Mucosa of rectum (tissue), 2 donors: ENCODE results near the gene VSIR.

Source experiments
- H3K27ac ChIP-seq, 2 donors: one replicate each; pipeline ENCODE4 v1.7.0; 2013; ENCODE audit warnings: inconsistent platforms in 2 of 2, low read depth in 2 of 2, low read length in 2 of 2
- H3K27me3 ChIP-seq, 2 donors: one replicate each; pipeline ENCODE4 v1.7.0; 2013; ENCODE audit warnings: low read length in 2 of 2; ENCODE audit not compliant: control insufficient read depth in 2 of 2, insufficient read depth in 2 of 2
- H3K36me3 ChIP-seq, 2 donors: one replicate each; pipeline ENCODE4 v1.7.0; 2013; ENCODE audit warnings: low read length in 2 of 2; ENCODE audit not compliant: control insufficient read depth in 2 of 2, insufficient read depth in 2 of 2
- H3K4me1 ChIP-seq, 2 donors: one replicate each; pipeline ENCODE4 v1.7.0; 2013; ENCODE audit warnings: low read length in 2 of 2, mild to moderate bottlenecking in 1 of 2; ENCODE audit not compliant: control insufficient read depth in 2 of 2, insufficient read depth in 2 of 2
- H3K4me3 ChIP-seq, 2 donors: one replicate each; pipeline ENCODE4 v1.7.0; 2013; ENCODE audit warnings: low read length in 2 of 2
- H3K9ac ChIP-seq, 2 donors: one replicate each; pipeline ENCODE4 v1.7.0; 2013; ENCODE audit warnings: low read length in 2 of 2, low read depth in 1 of 2, mild to moderate bottlenecking in 1 of 2
- H3K9me3 ChIP-seq, 2 donors: one replicate each; pipeline ENCODE4 v1.7.0; 2013; ENCODE audit warnings: low read length in 2 of 2; ENCODE audit not compliant: control insufficient read depth in 2 of 2
- donor health status: healthy.
- donor health status: Normal muscosa, but diverticular disease.

Gene VSIR

GRCh38 chr10:71771821-71772617 is 1.3 kb downstream of the VSIR start:
- H3K9me3 ChIP-seq, result no peaks in the 10 kb centered on the region
- peak overlapping the region; percentile 97 for H3K27ac ChIP-seq
- peak overlapping the region; percentile 86 to 92 for H3K4me3 ChIP-seq
- H3K9ac ChIP-seq, result peak overlapping the region; percentile 96
- H3K36me3 ChIP-seq, result no peaks in the 10 kb centered on the region
- no peaks in the 10 kb centered on the region for H3K27me3 ChIP-seq
- peaks cover 67 to 71% of the 10 kb centered on the region in 2 donors for H3K4me1 ChIP-seq

- Histone ChIP-seq H3K27me3 (no peaks in the 10 kb centered on the region), H3K9ac (peak overlapping the region; percentile 28 to 96), H3K4me1 (peaks cover 72 to 75% of the 10 kb centered on the region in 2 donors)
Observed at GRCh38 chr10:71771204-71771603, 2.1 kb downstream of the VSIR start.

GRCh38 chr10:71770789-71771188 is 2.5 kb downstream of the VSIR start:
- Histone ChIP-seq H3K4me3 (peak overlapping the region; percentile 19 to 92), H3K9ac (peak overlapping the region; percentile 28 to 96), H3K4me1 (peaks cover 76 to 79% of the 10 kb centered on the region in 2 donors), H3K9me3 (no peaks in the 10 kb centered on the region), H3K27me3 (no peaks in the 10 kb centered on the region), H3K36me3 (peaks cover 1 to 3% of the 10 kb centered on the region in 2 donors), H3K27ac (peak overlapping the region; percentile 97)

More at GRCh38 chr10:71771204-71771603, 2.1 kb downstream of the VSIR start:
- H3K36me3 ChIP-seq, result peaks cover 0 to 3% of the 10 kb centered on the region in 2 donors
- peak overlapping the region; percentile 97 for H3K27ac ChIP-seq
- peak overlapping the region; percentile 19 to 92 for H3K4me3 ChIP-seq
- H3K9me3 ChIP-seq, result no peaks in the 10 kb centered on the region

GRCh38 chr10:71770255-71770654 is 3.1 kb downstream of the VSIR start:
- Histone ChIP-seq H3K9me3 (no peaks in the 10 kb centered on the region), H3K36me3 (peaks cover 2 to 3% of the 10 kb centered on the region in 2 donors), H3K4me3 (peak overlapping the region; percentile 6 to 92), H3K27me3 (no peaks in the 10 kb centered on the region), H3K4me1 (peaks cover 78 to 83% of the 10 kb centered on the region in 2 donors), H3K9ac (peak overlapping the region in 1 of 2 donors; percentile 74), H3K27ac (peak overlapping the region; percentile 97)

- no peaks in the 10 kb centered on the region for H3K27me3 ChIP-seq
- no peaks in the 10 kb centered on the region for H3K9me3 ChIP-seq
- peak overlapping the region; percentile 97 for H3K27ac ChIP-seq
- peaks cover 85 to 88% of the 10 kb centered on the region in 2 donors for H3K4me1 ChIP-seq
- H3K36me3 ChIP-seq, result peaks cover 2 to 8% of the 10 kb centered on the region in 2 donors
- peak overlapping the region; percentile 34 to 92 for H3K4me3 ChIP-seq
- peak overlapping the region; percentile 29 to 74 for H3K9ac ChIP-seq
Observed at GRCh38 chr10:71769279-71769823, 4.0 kb downstream of the VSIR start.

- Histone ChIP-seq H3K4me3 (peak overlapping the region; percentile 28 to 45), H3K9ac (peak overlapping the region; percentile 65 to 74), H3K4me1 (peaks cover 75 to 77% of the 10 kb centered on the region in 2 donors), H3K27me3 (no peaks in the 10 kb centered on the region), H3K36me3 (peaks cover 2 to 15% of the 10 kb centered on the region in 2 donors), H3K27ac (peak overlapping the region; percentile 97), H3K9me3 (no peaks in the 10 kb centered on the region)
Observed at GRCh38 chr10:71767420-71768035, 5.8 kb downstream of the VSIR start.

GRCh38 chr10:71766717-71767419 is 6.5 kb downstream of the VSIR start:
- Histone ChIP-seq H3K27ac (peak overlapping the region; percentile 97), H3K4me3 (peak overlapping the region in 1 of 2 donors; percentile 45), H3K36me3 (peaks cover 2 to 16% of the 10 kb centered on the region in 2 donors), H3K9ac (peak overlapping the region; percentile 65 to 74), H3K27me3 (no peaks in the 10 kb centered on the region), H3K9me3 (no peaks in the 10 kb centered on the region), H3K4me1 (peaks cover 70 to 73% of the 10 kb centered on the region in 2 donors)

- peak overlapping the region in 1 of 2 donors; percentile 45 for H3K4me3 ChIP-seq
- peak overlapping the region; percentile 97 for H3K27ac ChIP-seq
- H3K27me3 ChIP-seq, result no peaks in the 10 kb centered on the region
- H3K36me3 ChIP-seq, result peaks cover 8 to 24% of the 10 kb centered on the region in 2 donors
- peak overlapping the region; percentile 65 to 74 for H3K9ac ChIP-seq
- no peaks in the 10 kb centered on the region for H3K9me3 ChIP-seq
- peaks cover 66 to 69% of the 10 kb centered on the region in 2 donors for H3K4me1 ChIP-seq
Observed at GRCh38 chr10:71765906-71766716, 7.2 kb downstream of the VSIR start.
